ENCODE measurements around the gene B2M. TPM values are rescaled to one million over a fixed set of nuclear protein-coding genes. Genes with fewer than 3 reads are reported as not detected.
"Not testable (repeated sequence)": the region's sequence is repeated elsewhere in the genome, so short reads cannot be mapped to it uniquely, and the experiment has no call there.

B2M gene
- total RNA-seq, 1 donor from 2014 or later: 2,630 TPM

- Histone ChIP-seq H3K9me3 (no peaks in the 10 kb centered on the region), H3K4me1 (no peaks in the 10 kb centered on the region), H3K27me3 (no peaks in the 10 kb centered on the region), H3K4me3 (no peak overlapping the region), H3K27ac (no peak overlapping the region), H3K36me3 (no peaks in the 10 kb centered on the region)
- DNase-seq (ENCODE audit: extremely low spot score in 2 of 2): no peak
- TF ChIP-seq POLR2A (IDR thresholded peaks at IDR 0.05): no peak
- no peak for TF ChIP-seq POLR2AphosphoS5 (IDR thresholded peaks at IDR 0.05; ENCODE audit: insufficient read depth in 1 of 2, low read depth in 1 of 2)
- no peak for TF ChIP-seq CTCF (IDR thresholded peaks at IDR 0.05)
- intact Hi-C loops (cut with DNase I): no loop called here
These were observed 18.7 kb upstream of the B2M start for GRCh38 chr15:44692659-44693058.

- no peak for DNase-seq (ENCODE audit: extremely low spot score in 2 of 2)
- TF ChIP-seq CTCF (IDR thresholded peaks at IDR 0.05) (no peak), POLR2A (IDR thresholded peaks at IDR 0.05) (no peak), POLR2AphosphoS5 (IDR thresholded peaks at IDR 0.05; ENCODE audit: insufficient read depth in 1 of 2, low read depth in 1 of 2) (no peak)
- no peaks in the 10 kb centered on the region for H3K9me3 ChIP-seq
- intact Hi-C loops (cut with DNase I): no loop called here
- no peaks in the 10 kb centered on the region for H3K27me3 ChIP-seq
- no peak overlapping the region for H3K27ac ChIP-seq
- H3K4me1 ChIP-seq: no peaks in the 10 kb centered on the region
- H3K36me3 ChIP-seq: no peaks in the 10 kb centered on the region
- no peak overlapping the region for H3K4me3 ChIP-seq
These were observed 16.9 kb upstream of the B2M start for GRCh38 chr15:44694416-44694815.

GRCh38 chr15:44695294-44695693 is 16.0 kb upstream of the B2M start:
- H3K27ac ChIP-seq: no peak overlapping the region
- TF ChIP-seq POLR2AphosphoS5 (IDR thresholded peaks at IDR 0.05; ENCODE audit: insufficient read depth in 1 of 2, low read depth in 1 of 2) (no peak), POLR2A (IDR thresholded peaks at IDR 0.05) (no peak), CTCF (IDR thresholded peaks at IDR 0.05) (no peak)
- intact Hi-C loops (cut with DNase I): no loop called here

GRCh38 chr15:44697014-44697413 is 14.3 kb upstream of the B2M start:
- Histone ChIP-seq H3K9me3 (no peaks in the 10 kb centered on the region), H3K27me3 (no peaks in the 10 kb centered on the region), H3K36me3 (no peaks in the 10 kb centered on the region), H3K4me3 (no peak overlapping the region), H3K27ac (no peak overlapping the region), H3K4me1 (no peaks in the 10 kb centered on the region)
- no peak for DNase-seq (ENCODE audit: extremely low spot score in 2 of 2)
- intact Hi-C loops (cut with DNase I): no loop called here
- TF ChIP-seq POLR2AphosphoS5 (IDR thresholded peaks at IDR 0.05; ENCODE audit: insufficient read depth in 1 of 2, low read depth in 1 of 2) (no peak), CTCF (IDR thresholded peaks at IDR 0.05) (no peak), POLR2A (IDR thresholded peaks at IDR 0.05) (no peak)

More at GRCh38 chr15:44695294-44695693, 16.0 kb upstream of the B2M start:
- Histone ChIP-seq H3K36me3 (no peaks in the 10 kb centered on the region), H3K27me3 (no peaks in the 10 kb centered on the region), H3K9me3 (no peaks in the 10 kb centered on the region), H3K4me3 (no peak overlapping the region), H3K4me1 (no peaks in the 10 kb centered on the region)
- DNase-seq (ENCODE audit: extremely low spot score in 2 of 2): no peak

- intact Hi-C loops (cut with DNase I): no loop called here
- H3K4me3 ChIP-seq: no peak overlapping the region
- DNase-seq (ENCODE audit: extremely low spot score in 2 of 2): no peak
- H3K9me3 ChIP-seq: no peaks in the 10 kb centered on the region
- no peak overlapping the region for H3K27ac ChIP-seq
- H3K36me3 ChIP-seq: no peaks in the 10 kb centered on the region
- H3K27me3 ChIP-seq: no peaks in the 10 kb centered on the region
- TF ChIP-seq CTCF (IDR thresholded peaks at IDR 0.05) (no peak), POLR2AphosphoS5 (IDR thresholded peaks at IDR 0.05; ENCODE audit: insufficient read depth in 1 of 2, low read depth in 1 of 2) (no peak), POLR2A (IDR thresholded peaks at IDR 0.05) (no peak)
- H3K4me1 ChIP-seq: no peaks in the 10 kb centered on the region
These were observed 12.7 kb upstream of the B2M start for GRCh38 chr15:44698641-44699040.

- H3K4me1 ChIP-seq; intact Hi-C loops (cut with DNase I); DNase-seq (ENCODE audit: extremely low spot score in 2 of 2); H3K4me3 ChIP-seq; H3K27me3 ChIP-seq; H3K27ac ChIP-seq; H3K36me3 ChIP-seq; H3K9me3 ChIP-seq: not testable (repeated sequence)
These were observed 10.6 kb upstream of the B2M start for GRCh38 chr15:44700676-44701075.

All from vagina (tissue), 2 donors.